HS-5 (cell line): ENCODE measurements around the gene CSNK1G3.
"Not testable (repeated sequence)": the region's sequence is repeated elsewhere in the genome, so short reads cannot be mapped to it uniquely, and the experiment has no call there.

Experiments used
- DNase-seq: peaks from one replicate; pipeline ENCODE4 v3.0.0-alpha.2; 2012; ENCODE audit warnings: low read depth

Gene CSNK1G3

DNA sequence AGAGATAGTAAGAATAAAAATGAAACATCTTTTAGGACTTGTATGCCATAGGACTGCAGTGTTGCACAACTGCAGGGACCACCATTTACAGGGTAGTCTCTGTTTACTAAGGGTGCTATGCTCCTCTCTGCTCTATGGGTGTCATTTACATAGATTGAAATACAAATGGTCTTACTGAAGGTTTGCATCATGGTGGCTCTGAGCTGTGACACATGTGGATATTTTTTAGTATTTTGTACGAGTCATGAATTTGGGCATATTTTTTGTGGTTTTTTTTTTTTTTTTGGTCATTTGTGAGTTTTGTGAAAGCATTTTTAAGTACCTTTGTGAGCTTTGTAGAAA lies 47.4 kb downstream of the CSNK1G3 start:
- no peak for DNase-seq

DNA sequence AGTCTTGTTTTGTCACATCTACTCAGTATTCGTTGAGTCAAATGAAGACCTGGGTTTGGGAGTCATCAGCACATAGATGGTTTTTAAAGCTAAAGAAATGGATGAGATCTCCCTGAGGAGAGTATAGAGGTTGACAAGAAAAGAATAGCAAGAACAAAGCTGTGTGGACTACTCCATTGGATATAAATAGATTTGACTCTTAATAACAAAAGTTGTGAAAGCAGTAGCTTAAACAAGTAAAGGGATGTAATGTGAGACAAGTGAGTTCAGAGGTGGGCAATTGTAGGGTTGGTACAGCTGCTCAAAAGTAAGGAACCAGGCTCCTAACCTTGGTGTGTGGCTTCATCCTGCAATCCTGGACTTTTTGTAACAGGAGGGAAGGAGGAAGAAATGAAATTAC lies 49.3 kb downstream of the CSNK1G3 start:
- DNase-seq, result no peak

DNA sequence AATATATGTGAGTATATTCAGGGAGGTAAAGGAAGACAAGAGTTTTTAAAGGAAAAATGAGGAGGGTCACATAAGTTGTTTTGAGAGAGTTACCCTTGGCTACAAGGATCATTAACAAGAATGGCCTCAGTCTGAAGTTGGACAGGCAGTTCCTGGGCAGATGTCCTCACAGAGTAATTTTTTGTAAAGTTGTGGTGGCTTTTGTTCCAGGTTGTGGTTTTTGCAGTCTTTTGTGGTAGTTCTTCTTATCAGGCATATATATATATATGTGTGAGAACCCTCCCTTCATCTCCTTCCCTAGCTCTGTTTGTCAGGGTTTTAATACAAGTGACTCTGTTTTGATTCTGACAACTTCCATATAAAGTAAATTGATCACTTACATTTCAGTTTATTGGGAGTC lies 60.0 kb downstream of the CSNK1G3 start:
- DNase-seq, result no peak

DNA sequence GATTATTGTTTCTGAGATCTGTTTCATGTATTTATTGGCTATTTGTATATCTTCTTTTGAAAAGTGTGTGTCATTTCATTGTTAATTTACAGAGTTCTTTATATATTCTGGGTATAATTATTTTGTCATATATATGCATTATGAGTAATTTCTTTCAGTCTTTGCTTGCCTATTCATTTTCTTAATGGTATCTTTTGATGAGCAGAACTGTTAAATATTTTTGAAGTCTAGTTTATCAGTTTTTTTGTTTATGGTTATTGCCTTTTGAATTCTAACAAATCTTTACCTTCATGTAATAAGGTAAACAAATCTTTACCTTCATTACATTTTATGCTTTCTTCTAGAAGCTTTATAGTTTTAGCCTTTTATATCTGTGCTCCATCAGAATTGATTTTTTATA lies 66.4 kb downstream of the CSNK1G3 start:
- no peak for DNase-seq

DNA sequence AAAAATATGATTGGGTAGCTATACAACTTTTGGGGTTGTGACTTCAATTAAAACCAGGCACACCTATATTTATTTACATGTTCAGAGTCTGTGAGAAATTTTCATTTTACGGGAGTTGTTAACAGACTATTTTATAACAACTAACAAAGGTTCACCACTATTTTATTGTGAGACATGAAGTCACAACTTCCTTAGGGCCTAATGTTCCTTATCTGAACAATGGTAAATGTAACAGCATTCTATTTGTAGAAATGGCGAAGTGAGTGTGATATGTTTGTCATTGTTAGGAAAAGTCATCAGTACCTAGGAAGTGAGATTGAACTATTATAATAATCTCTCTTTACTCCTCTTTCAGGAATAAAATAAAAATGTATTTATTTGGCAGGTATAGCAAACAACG lies 67.4 kb downstream of the CSNK1G3 start:
- no peak for DNase-seq

DNA sequence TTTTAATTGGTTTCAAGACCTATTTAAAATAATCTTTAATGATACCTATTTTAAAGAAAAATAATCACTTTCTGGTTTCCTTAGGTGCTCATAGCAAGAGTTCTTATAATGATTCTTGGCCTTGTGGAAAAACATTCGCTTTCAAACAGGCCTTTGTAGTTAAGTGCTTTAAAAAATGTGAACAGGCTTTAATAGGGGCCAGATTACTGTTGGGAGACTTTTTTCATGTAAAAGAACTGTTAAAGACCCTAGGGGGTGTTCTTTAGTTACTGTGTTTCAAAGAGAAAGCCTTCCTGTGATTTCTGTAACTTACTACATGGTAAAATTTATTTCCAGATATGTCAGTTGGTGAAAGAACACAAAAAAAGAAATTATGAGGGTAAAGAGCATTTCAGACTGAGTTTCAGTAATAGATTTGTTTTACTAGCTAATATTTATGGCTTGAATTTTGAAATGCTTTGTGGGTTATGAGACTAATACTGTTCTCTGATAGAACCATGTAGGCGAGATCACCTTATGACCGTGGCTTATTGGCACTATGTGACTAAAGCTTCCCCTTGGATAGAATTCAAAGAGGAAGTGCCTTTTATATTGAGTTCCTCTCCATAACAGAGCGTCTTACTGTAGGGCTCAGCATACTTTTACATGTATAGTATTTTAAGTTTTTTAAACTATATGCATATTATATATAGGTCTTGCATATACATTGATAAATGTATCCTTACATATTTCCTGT lies 70.7 kb downstream of the CSNK1G3 start:
- no peak for DNase-seq

DNA sequence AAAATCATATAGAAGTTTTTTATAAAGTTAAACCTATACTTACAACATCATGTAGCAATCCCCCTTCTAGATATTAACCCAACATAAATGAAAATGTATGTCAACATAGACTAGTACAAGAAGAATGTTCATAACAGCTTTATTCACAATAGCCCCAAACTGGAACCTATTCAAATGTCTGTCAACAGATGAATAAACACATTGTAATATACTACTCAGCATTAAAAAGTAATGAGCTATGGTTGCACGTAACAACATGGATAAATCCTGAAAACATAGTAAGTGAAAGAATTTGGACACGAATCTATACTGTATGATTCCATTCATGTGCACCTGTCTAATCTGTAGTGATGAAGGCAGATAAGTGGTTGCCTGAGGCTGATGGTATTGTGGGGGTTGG lies 73.9 kb downstream of the CSNK1G3 start:
- DNase-seq, result no peak

DNA sequence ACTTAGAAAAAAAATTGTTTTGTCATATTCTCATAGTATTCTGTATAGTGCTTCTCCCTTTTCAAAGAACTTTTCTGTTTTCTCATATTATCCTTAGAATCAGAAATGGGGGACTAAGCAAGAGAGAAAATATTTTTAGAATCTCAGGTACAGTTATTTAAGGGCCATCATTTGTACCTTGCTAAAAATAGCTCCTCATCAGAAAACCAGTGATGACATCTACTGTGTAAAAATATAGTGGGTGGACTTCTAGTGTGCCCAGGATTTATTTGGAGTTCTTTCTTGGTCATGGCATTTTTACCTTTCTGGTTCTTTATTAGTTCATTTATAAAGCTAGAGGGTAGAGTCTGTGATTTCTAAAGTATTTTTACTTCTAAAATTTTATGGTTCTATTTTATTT lies 82.5 kb downstream of the CSNK1G3 start:
- no peak for DNase-seq

DNA sequence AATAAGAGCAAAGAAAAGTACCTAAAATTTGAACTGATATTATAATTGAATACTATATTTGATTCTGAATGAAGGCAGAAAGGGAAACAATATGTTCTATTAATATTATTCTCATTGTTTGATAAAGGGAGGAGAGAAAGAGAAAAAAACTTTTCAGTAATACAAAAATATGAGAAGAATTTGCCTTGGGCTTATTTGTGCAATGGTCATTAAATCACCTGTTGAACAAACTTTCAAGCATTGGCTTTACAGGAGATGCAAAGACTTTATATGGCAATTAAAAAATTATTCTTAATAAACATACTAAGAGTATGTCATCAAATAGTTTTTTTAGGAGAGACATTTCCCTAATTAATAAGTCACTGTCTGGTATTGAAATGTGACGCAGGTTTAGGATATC lies 85.0 kb downstream of the CSNK1G3 start:
- DNase-seq, result no peak

DNA sequence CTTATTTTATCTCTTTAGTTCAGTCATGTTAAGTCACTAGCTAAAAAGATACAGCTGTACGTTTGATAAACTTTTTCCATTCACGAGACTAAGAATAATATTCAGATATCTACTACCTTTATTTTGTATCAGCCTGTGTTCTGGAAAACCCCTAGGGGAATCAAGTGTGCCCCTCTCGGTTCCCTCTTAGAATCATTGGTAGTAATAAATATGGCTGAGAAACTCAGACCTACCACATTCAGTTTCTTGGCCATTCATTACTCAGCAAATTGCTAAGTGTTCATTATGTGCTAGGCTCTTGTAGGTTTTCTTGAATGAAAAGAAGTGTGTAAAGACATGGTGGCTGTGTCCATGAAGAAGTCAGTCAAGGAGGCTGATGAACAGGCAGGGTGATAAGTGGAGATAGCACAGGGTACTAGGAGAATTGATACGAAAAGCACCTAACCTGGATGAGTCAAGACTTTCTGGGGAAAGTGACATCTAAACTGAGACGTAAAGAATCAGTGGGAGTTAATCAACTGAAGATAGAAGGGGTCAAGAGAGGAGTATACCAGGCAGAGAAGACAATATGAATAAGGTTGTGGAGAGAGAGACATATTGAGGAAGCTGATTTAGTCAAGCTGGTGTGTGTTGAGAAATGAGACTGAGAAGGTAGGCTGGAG lies 86.2 kb downstream of the CSNK1G3 start:
- no peak for DNase-seq

DNA sequence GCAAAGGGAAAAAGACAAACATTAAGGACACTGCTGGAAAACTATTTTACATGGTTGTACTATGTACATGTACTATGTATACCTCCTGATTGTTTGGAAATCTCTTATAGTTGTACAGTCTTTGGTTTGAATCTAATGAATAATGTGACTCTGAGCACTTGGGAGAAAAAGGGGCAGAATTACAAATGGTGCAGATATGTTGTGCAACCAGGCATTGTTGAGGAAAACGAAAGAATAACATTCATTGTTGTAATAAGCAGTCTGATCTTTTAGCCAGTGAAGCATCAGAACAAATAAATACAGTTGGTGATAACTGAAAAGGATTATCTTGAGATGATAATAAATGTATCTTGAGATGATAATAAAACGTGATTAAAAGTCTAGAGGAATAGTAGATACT lies 87.2 kb downstream of the CSNK1G3 start:
- no peak for DNase-seq

DNA sequence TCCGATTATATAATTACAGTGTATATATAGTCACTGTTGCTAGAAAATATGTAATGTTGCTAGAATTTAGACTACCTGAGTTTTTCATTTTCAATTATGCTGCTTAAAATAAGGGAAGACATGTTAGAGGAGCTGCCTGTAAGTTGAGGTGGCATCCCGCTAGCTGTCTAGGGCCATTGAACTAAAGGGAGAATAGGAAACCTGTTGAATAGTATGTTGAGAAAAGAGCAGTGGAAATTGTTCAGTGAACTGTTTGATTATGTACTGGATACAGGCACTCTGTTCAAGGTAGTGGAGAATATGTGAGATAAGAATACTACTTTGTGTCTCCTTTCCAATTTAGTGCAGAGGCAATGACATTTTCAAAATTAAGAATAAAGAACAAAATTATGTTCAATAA lies 89.6 kb downstream of the CSNK1G3 start:
- DNase-seq, result no peak

DNA sequence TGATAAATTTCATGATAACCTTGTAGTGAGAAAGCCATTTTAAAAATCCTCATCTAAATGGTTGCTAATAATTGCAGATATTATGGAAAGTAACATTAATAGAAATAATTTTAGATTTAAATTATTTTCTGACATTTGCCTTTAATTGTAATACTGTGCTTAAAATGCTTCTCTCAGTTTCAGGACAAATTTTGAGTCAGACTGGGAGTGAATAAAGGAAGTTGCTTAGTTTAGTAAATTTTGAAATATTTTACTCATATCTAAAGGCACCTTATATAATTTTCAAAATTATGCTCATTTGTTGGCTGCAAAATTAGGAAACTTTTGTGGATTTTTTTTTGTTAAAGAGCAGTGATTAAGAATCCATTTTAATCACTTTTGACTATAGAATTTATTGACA lies 93.8 kb downstream of the CSNK1G3 start:
- DNase-seq, result no peak

DNA sequence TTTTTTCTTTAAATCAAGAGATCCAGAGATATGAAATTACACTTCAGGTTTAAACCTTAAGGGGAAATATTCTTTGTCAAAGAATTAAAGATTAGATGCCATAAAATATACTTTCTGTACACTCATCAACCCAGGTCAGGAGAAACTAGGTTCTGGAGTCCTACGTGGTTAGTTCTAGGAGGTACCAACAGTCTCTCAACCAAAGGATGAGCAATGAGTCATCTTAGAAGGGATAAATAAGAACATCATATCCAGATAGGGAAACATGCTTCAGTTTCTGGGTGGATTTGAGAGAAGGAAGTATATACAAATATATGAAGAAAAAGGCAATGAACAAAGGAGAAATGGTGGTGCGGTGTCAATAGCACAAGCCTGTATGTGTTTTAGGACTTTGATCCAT lies 98.2 kb downstream of the CSNK1G3 start:
- no peak for DNase-seq

DNA sequence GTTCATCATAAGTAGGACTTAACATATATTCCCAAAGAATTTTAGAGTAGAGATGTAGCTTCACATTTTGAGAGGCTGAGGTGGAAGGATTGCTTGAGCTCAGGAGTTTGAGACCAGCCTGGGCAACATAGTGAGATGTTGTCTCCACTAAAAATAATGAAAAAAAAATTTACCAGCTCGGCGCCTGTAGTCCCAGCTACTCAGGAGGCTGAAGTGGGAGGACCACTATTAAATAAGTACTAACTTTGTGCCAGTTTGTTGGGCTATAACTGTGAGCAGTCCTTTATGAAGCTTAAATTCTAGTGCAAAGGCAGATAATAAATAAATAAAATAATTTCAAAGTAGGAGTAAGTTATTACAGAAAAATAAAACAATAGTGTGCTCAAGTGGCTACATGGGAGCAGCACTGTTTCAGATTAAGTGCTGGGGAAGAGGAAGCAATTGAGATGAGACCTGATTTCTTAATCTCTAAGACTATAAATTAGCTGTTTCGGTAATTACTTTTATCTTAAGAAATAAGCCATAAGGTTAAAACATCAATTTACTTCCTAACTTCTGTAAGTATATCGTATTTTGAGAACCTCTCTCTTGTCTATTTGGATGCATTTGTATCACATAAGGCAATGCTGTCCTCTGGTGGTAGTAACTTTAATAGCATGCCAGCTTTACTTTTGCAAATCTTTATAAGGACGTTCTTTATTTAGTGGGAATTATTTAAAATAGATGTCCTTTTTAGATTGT lies 98.9 kb downstream of the CSNK1G3 start:
- peak; percentile 42 for DNase-seq

DNA sequence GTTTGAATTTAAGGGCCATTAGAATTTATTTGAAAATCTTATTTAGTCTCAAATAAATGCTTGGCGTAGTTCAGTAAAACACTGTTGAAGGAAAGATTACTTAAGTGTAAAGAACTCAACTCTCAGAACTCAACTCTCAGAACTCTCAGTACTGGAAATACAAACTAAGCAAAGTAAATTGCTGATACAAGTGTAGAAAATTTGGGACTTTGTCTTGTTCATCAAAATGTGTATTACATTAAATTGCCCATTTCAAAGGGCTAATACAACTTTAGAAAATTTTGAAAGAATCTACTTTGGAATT lies 99.4 kb downstream of the CSNK1G3 start:
- no peak for DNase-seq

DNA sequence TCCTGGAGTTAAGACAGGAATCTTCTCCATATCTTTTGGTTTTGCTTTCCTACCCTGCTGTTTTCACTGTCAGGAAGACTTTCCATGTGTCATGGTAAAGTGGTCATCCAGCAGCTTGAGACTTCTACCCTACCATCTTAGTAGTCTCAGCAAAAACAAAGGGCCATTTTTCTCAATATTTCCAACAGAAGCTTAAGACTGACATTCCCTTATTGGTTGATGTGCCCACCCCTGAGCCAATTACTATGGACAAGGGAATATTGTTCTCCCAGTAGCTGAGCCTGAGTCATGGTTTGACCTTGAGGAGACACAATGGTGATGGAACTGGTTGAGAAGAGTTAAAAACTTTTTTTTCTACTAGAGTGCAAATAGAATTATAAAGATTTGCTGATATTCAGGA lies 105.6 kb downstream of the CSNK1G3 start:
- DNase-seq, result no peak

DNA sequence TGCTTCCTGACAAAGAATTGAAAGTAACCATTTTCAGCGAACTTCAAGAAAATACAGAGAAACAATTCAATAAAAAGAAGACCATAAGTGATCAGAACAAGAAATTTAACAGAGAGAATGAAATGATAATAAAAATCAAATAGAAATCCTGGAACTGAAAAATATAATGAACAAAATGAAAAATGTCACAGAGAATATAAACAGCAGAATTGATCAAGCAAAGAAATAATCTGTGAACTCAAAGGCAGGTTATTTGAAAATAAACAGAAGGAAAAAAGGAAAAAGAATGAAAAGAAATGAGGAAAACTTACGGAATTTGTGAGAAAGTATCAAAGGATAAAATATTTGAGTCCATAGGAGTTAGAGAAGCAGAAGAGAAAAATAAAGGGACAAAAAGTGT lies 114.1 kb downstream of the CSNK1G3 start:
- no peak for DNase-seq

DNA sequence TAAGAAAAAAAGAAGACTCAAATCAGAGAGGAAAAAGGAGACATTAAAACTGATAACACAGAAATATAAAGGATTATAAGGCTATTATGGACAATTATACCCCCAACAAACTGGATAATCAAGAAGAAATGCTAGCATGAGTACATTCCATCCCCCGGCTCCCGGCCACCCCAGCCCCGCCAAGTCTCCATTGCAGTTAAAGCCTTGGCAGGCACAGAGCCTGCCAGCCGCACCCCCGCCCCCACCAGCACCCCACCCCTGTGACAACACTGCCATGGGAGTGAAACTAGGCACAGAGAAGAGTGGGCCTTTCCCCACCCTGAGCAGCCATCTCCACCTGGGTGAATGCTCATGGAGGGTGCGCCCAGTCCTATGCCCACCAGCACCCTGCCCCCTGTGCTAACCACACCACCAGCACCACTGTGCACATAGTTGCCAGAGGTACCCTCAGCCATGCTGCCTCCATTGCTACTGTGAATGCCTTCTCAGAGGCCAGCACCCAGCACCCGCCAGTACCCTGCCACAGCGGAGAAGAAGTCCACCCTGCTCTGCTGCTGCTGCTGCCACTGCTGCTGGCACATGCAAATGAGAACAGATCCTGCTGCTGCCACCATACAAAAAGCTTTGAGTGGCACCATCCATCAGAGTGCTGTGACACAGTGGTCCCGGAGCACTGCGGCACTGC lies 117.0 kb downstream of the CSNK1G3 start:
- no peak for DNase-seq

DNA sequence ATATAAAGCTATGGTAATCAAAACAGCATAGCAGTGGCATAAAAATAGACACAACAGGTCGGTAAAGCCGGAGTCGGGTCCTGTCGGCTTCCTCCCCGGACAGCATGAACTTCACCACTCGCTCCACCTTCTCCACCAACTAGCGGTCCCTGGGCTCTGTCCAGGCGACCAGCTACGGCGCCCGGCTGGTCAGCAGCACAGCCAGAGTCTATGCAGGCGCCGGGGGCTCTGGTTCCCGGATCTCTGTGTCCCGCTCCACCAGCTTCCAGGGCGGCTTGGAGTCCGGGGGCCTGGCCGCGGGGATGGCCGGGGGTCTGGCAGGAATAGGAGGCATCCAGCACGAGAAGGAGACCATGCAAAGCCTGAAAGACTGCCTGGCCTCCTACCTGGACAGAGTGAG lies 124.0 kb downstream of the CSNK1G3 start:
- no peak for DNase-seq

DNA sequence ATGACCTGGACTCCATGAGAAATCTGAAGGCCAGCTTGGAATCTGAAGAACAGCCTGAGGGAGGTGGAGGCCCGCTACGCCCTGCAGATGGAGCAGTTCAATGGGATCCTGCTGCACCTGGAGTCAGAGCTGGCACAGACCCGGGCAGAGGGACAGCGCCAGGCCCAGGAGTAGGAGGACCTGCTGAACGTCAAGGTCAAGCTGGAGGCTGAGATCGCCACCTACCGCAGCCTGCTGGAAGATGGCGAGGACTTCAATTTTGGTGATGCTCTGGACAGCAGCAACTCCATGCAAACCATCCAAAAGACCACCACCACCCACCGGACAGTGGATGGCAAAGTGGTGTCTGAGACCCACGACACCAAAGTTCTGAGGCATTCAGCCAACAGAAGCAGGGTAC lies 125.1 kb downstream of the CSNK1G3 start:
- not testable (repeated sequence) for DNase-seq

DNA sequence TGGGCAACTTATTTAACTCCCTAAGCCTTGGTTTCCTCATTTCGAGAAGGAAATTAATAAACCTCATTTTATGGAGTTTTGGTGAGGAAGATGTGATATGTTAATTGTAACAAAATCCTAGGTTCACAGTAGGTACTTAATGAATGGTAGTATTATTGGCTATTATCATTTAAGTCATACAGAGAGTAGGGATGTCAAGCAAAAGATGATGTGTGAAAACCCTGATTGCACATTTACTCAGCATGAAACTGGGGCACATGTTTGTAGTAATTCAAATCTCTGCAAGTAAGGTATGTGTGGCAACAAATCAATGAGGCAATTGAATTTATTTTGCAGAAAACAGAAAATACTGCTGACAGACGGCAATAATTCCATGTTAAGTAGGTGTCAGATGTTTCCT lies 127.3 kb downstream of the CSNK1G3 start:
- no peak for DNase-seq

DNA sequence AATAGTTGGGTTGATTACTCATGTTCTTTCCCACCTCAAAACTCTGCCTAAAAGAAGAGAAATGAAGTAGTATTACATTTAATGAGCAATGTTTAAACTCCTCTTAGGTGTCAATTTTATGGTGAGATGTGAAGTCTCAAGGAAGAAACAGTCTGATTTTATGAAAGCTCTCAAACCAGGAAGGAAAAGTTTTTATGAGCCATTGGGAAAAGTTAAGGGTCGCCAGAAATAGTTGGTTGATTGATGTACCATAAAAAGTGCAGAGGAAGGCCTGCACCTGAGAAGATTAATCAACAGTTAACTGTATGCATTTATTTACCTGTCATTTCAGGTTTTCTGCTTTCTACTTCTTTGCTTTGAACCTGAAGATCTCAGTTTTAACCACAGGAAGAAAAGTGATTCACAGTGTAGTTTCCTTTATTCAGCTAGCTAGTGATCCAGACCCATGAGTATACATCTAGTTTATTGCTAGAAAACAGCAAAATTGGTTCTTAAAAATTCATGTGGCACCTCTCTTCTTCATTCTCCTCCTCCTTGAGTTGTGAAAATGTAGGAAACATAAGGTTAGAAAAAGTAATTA lies 133.1 kb downstream of the CSNK1G3 start:
- DNase-seq, result no peak
